ENCODE data around the gene ARMH3.

Gene ARMH3

DNA sequence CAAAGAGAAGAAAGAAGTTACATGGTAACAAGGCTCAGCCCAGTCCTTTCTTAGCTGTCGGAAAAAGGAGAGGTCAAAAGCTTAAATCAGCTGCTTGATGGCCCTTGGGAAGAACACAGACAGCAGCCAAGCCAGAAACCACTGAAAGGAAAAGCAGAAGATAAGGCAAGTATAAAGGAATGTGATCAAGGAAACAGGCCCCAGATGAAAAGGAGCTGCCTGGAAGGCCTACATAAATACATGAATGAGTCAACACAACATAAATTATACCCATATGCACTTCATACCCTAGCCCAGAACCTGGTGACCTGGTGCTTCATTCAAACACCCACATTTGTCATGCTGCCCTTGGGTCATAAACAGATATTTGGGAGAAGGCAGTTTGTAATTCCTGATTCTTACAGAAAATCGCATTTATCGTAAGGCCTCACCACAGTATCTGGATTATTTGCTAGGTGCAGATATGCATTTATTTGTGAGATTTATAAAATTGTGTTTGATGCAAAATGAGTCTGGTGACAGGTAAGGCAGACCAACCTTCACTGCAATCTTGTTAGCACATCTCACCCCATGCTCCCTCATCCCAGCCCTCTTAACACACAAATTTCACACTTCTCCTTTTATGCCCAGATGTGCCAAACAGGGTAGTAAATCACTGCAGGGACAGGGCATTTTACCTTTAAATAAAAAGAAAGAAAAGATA lies 117.5 kb downstream of the ARMH3 start:
- DNase-seq (ENCODE audit: low spot score): no peak
- no peak for TF ChIP-seq CTCF (IDR thresholded peaks at IDR 0.05; ENCODE audit: extremely low read depth, insufficient read depth, missing control alignments)
- in situ Hi-C loops (cut with MboI; ENCODE audit: low pct_unique_long_range_greater_than_20kb, low sequenced_read_pairs, unreplicated experiment): no loop called here

DNA sequence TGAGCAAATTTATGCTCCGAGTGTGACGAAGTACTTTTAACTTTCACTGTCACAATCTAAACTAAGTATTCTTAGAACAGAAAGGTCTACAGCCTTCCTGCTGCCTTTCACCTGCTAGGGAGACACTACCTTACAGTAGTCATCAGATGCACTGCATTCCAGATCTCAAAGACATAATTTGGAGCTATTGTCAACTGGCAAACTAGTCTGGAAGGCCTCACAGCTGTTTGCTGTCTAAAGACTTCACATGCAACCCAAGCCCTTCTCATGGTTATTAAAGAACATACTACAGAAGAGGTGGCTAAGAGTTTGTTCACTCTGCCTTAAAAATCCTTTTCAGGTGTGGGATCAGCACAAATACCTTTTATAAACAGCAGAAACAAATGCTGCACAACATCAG lies 120.5 kb downstream of the ARMH3 start:
- no peak for TF ChIP-seq CTCF (IDR thresholded peaks at IDR 0.05; ENCODE audit: extremely low read depth, insufficient read depth, missing control alignments)
- DNase-seq (ENCODE audit: low spot score): no peak
- in situ Hi-C loops (cut with MboI; ENCODE audit: low pct_unique_long_range_greater_than_20kb, low sequenced_read_pairs, unreplicated experiment): no loop called here

DNA sequence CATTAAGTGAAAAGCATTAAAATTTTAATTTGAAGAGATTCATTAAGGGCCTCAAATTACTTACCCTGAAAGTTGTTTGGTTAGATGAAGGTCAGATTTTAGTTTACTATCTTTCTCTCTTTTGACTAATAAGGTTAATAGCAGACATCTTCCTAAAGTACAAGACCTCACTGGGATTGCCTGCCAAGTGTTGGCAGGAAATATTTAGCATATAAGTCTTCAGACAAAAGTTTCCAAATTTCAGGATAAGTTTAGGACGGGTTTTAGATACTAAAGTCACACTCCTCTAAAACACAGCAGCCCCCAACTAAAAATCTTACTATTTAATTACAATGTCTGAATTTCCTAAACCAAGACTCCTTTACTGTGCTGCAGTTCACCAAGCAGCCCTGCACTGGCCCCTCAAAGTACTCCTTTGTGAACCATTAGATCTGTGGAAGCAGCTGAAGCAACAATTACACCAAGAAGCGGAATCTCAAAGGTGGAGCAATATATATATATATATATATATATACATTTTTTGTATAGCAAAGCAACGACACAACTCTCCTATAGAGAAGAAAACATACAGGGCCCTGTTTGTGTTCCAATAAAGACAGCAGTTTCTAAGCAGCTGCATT lies 121.2 kb downstream of the ARMH3 start:
- no peak for TF ChIP-seq CTCF (IDR thresholded peaks at IDR 0.05; ENCODE audit: extremely low read depth, insufficient read depth, missing control alignments)
- no peak for DNase-seq (ENCODE audit: low spot score)
- in situ Hi-C loops (cut with MboI; ENCODE audit: low pct_unique_long_range_greater_than_20kb, low sequenced_read_pairs, unreplicated experiment): no loop called here

DNA sequence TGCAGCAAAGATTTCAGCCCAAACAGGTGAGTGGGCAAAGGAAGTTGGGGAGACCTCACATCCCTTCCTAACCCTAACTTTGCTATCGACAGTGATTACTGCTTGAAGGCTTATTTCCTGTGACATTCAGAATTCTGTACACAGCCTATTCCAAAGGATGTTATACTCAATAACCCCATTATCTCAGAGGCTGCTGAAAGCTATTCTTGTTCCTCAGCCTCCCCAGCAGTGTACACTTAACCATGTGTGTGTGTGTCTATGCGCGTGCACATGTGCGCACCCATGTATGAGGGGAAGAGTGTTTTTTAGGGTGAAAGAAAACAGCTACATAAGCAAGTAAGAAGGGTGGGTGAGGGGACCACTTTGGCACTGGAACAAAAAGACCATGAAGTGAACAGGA lies 122.0 kb downstream of the ARMH3 start:
- in situ Hi-C loops (cut with MboI; ENCODE audit: low pct_unique_long_range_greater_than_20kb, low sequenced_read_pairs, unreplicated experiment): no loop called here
- no peak for DNase-seq (ENCODE audit: low spot score)
- no peak for TF ChIP-seq CTCF (IDR thresholded peaks at IDR 0.05; ENCODE audit: extremely low read depth, insufficient read depth, missing control alignments)

- no peak for TF ChIP-seq CTCF (IDR thresholded peaks at IDR 0.05; ENCODE audit: extremely low read depth, insufficient read depth, missing control alignments)
- no peak for DNase-seq (ENCODE audit: low spot score)
- in situ Hi-C loops (cut with MboI; ENCODE audit: low pct_unique_long_range_greater_than_20kb, low sequenced_read_pairs, unreplicated experiment): no loop called here
Measured at GRCh38 chr10:101932183-101932582, 123.8 kb downstream of the ARMH3 start.

GRCh38 chr10:101925027-101925426 lies 130.9 kb downstream of the ARMH3 start:
- in situ Hi-C loops (cut with MboI; ENCODE audit: low pct_unique_long_range_greater_than_20kb, low sequenced_read_pairs, unreplicated experiment): no loop called here
- TF ChIP-seq CTCF (IDR thresholded peaks at IDR 0.05; ENCODE audit: extremely low read depth, insufficient read depth, missing control alignments): no peak
- no peak for DNase-seq (ENCODE audit: low spot score)
